Activated CD8-positive, alpha-beta T cell treated with anti-CD3 and anti-CD28 coated beads for 36 hours (primary cell): ENCODE measurements around the gene OBP2B. TPM values are rescaled to one million over a fixed set of nuclear protein-coding genes. Genes with fewer than 3 reads are reported as not detected.
A peak's percentile ranks its signal among the peaks of the same experiment; 100 is the strongest.

ENCODE experiments used
- ATAC-seq: fragments of 200-7000 bp; cut with Tn5 transposase; one replicate; pipeline ENCODE4 v1.10.0; 2021; ENCODE audit warnings: mild to moderate bottlenecking, moderate library complexity
- CTCF ChIA-PET: fragments of 350-600 bp; sonication (Branson Sonifier 250); formaldehyde crosslinking; loops from one replicate; lab custom pipeline; 2021; ENCODE audit warnings: antibody characterized with exemption; lab: Charles Lee
- POLR2A ChIA-PET: fragments of 350-600 bp; sonication (Branson Sonifier 250); formaldehyde crosslinking; loops from one replicate; lab custom pipeline; 2021; ENCODE audit warnings: antibody characterized with exemption; lab: Charles Lee
- DNase-seq: peaks from one replicate; pipeline ENCODE4 v3.0.0-alpha.2; 2020
- H3K27ac Mint-ChIP-seq: one replicate; pipeline ENCODE4 v1.8.0; 2021; ENCODE audit warnings: mild to moderate bottlenecking, mixed read lengths
- H3K27me3 Mint-ChIP-seq: one replicate; pipeline ENCODE4 v1.8.0; 2021; ENCODE audit warnings: mixed read lengths
- H3K36me3 Mint-ChIP-seq: one replicate; pipeline ENCODE4 v1.8.0; 2021; ENCODE audit warnings: low read depth, mixed read lengths
- H3K4me1 Mint-ChIP-seq: one replicate; pipeline ENCODE4 v1.8.0; 2021; ENCODE audit warnings: low read depth, mixed read lengths
- H3K4me3 Mint-ChIP-seq: one replicate; pipeline ENCODE4 v1.8.0; 2021; ENCODE audit warnings: mild to moderate bottlenecking, moderate library complexity, mixed read lengths
- H3K9me3 Mint-ChIP-seq: one replicate; pipeline ENCODE4 v1.8.0; 2021; ENCODE audit warnings: mixed read lengths
- intact Hi-C: fragments of 100-400 bp; cut with micrococcal nuclease; formaldehyde crosslinking; loops from one replicate; pipeline ENCODE4 v1.10.0; 2022
- total RNA-seq, 2 experiments: library from RNA; stranded (reverse); gene quantifications; one replicate each; pipeline ENCODE4 v1.2.3, GENCODE V29; 2021
- TF ChIP-seq, protein P1 (sequence below): fragments of 200-600 bp; IDR thresholded peaks from one replicate; pipeline ENCODE4 v1.8.0; 2022; ENCODE audit warnings: antibody characterized with exemption, mild to moderate bottlenecking

Gene OBP2B
- total RNA-seq, 2 experiments from 2014 or later, result not detected

DNA sequence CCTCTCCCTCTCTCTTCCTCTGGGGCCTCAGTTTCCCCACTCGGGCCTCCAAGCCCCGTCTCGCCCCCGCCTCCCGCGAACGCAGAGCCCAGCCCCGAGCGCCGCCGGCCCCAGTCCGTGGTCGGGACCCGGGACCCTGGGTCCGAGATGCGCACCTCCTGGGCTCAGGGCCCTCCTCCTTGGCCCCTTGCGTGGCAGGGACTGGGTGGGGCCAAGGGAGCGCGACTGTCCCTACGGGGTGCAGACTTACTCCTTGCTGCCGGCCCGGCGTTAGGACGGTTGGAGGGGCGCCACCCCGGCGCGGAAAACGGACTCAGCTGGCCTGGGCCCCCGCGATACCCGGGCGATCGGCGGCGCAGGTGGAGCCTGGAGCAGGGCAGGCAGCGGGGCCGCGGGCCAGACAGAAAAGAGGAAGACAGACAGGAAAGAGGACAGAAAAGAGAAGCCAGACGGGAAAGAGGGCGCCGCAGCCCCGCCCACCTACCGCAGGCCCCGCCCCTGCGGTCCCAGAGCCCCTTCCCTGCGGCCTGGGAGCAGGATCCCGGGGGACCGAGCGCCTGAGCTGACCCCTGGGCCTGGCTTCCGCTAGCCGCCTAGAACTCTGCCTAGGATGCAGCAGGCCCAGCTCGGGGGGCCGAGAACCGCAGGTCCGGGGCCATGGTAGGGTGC lies 45.4 kb downstream of the OBP2B start, which contains the start of gene GBGT1:
GBGT1 (minus strand) TSS at position 411 of the 669 bp plus-strand sequence. CDS start 1,502 bp downstream, outside the sequence.
- no peaks in the 10 kb centered on the region for H3K4me1 Mint-ChIP-seq
- peaks cover 3% of the 10 kb centered on the region for H3K27me3 Mint-ChIP-seq
- H3K9me3 Mint-ChIP-seq, result no peaks in the 10 kb centered on the region
- no peak within 1 kb of the TSS for H3K27ac Mint-ChIP-seq
- CTCF ChIA-PET, result interaction anchor here (1.4 kb wide), 1 partner anchor 18 kb away, joined by 5 read pairs; no protein-coding TSS in a partner anchor
- DNase-seq (peak; percentile 25), ATAC-seq (peak; percentile 56)
- intact Hi-C loops, result no loop called here
- POLR2A ChIA-PET, result interaction anchor here (0.6 kb wide), 1 partner anchor 120 kb away, joined by 3 read pairs; no protein-coding TSS in a partner anchor
- no peaks in the 10 kb centered on the region for H3K36me3 Mint-ChIP-seq
- H3K4me3 Mint-ChIP-seq, result peak within 1 kb of the TSS; percentile 67
- TF ChIP-seq, protein P1, sequence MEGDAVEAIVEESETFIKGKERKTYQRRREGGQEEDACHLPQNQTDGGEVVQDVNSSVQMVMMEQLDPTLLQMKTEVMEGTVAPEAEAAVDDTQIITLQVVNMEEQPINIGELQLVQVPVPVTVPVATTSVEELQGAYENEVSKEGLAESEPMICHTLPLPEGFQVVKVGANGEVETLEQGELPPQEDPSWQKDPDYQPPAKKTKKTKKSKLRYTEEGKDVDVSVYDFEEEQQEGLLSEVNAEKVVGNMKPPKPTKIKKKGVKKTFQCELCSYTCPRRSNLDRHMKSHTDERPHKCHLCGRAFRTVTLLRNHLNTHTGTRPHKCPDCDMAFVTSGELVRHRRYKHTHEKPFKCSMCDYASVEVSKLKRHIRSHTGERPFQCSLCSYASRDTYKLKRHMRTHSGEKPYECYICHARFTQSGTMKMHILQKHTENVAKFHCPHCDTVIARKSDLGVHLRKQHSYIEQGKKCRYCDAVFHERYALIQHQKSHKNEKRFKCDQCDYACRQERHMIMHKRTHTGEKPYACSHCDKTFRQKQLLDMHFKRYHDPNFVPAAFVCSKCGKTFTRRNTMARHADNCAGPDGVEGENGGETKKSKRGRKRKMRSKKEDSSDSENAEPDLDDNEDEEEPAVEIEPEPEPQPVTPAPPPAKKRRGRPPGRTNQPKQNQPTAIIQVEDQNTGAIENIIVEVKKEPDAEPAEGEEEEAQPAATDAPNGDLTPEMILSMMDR, result no peak

DNA sequence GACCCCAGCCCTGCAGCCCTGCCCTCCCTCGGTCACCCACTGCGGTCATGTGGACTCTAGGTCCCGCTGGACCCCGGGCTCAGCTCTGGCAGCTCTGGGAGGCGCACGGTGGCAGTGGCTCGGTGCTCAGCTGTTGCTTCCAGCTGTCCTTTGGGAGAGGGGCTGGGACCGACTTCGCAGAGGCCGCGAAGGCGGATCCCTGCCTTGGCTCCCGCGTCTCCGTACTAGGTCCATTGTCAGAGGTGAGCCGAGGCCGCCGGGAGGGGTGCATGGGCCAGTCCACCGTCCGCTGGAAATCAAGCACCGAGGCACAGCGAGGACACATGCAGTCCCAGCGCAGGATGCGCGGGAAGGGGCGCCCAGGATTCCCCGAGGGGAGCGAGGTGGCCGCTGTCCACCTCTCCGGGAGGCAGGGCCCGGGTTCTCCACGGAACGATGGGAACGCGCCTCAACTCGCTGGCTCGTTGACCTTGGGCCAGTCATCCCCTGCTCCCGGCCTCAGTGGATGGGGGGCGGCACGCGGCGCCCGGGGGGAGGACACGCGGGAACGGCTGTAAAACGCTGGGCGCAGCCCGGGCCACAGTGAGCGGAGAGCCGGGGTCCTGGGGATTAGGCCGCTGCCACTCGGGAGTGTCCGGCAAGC lies 46.1 kb downstream of the OBP2B start:
- no peaks in the 10 kb centered on the region for H3K9me3 Mint-ChIP-seq
- TF ChIP-seq, protein P1, result no peak
- CTCF ChIA-PET, result interaction anchor here (1.4 kb wide), 1 partner anchor 18 kb away, joined by 5 read pairs; no protein-coding TSS in a partner anchor

DNA sequence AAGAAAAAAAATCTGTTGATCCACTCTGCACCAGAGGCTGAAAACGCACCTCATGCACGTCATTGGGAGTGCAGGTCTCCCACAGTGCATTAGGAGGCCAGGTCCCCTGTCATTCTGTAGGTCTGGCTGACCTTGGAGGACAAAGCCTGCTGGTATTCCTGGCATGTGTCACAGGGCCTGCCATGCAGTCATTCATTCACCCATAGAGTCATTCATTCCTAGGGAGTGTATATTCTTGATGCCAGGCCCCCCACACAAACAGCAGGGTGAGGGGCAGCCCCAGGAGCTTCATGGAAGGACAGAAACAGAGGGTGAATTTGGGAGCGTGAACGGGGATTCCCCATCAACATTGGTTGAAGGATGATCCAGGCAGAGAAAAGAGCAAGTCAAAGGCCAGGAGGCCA lies 47.5 kb downstream of the OBP2B start:
- Mint-ChIP-seq H3K9me3 (no peaks in the 10 kb centered on the region), H3K36me3 (no peaks in the 10 kb centered on the region), H3K4me1 (no peaks in the 10 kb centered on the region), H3K27me3 (peaks cover 3% of the 10 kb centered on the region), H3K27ac (no peak overlapping the region), H3K4me3 (no peak overlapping the region)
- TF ChIP-seq, protein P1, result no peak
- ATAC-seq (no peak), DNase-seq (no peak)
- ChIA-PET POLR2A (no interaction called here), CTCF (no interaction called here)
- intact Hi-C loops, result no loop called here

More for the DNA sequence above, 46.1 kb downstream of the OBP2B start:
- H3K4me3 Mint-ChIP-seq, result peak overlapping the region; percentile 37
- H3K27ac Mint-ChIP-seq, result no peak overlapping the region
- DNase-seq, result no peak
- no peak for ATAC-seq
- no peaks in the 10 kb centered on the region for H3K4me1 Mint-ChIP-seq
- intact Hi-C loops, result no loop called here
- H3K36me3 Mint-ChIP-seq, result no peaks in the 10 kb centered on the region
- POLR2A ChIA-PET, result no interaction called here
- peaks cover 3% of the 10 kb centered on the region for H3K27me3 Mint-ChIP-seq

DNA sequence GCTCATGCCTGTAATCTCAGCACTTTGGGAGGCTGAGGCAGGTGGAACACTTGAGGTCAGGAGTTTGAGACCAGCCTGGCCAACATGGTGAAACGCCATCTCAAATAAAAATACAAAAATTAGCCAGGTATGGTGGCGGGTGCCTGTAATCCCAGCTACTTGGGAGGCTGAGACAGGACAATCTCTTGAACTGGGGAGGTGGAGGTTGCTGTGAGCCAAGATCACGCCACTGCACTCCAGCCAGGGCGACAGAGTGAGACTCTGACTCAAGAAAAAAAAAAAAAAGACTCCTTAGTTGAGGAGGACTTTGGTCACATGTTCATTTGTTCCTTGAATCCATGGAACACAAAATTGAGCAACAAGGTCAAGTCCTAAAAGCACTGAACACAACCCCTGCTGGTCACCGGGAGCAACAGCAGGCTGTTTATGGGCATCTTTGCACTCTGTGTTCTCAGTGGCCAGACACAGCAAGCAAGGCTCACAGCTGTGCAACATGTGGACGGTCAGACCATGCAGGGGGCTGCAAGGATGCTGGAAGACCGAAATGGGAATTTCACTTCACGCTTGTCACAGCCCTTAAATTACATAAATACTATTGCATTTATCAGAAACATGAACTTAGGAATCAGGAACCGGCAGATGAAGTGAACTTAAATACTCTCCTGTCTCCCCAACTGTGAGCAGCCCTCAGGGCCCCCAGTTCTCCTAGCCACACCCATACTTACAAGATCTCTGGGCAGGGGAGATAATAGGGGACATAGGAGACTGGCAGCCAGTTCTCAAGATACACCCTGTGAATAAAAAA lies 48.1 kb downstream of the OBP2B start:
- H3K4me1 Mint-ChIP-seq, result no peaks in the 10 kb centered on the region
- H3K9me3 Mint-ChIP-seq, result no peaks in the 10 kb centered on the region
- H3K27ac Mint-ChIP-seq, result no peak overlapping the region
- H3K27me3 Mint-ChIP-seq, result peaks cover 3% of the 10 kb centered on the region
- intact Hi-C loops, result no loop called here
- ChIA-PET POLR2A (no interaction called here), CTCF (interaction anchor here (0.6 to 1.4 kb wide), 5 partner anchors 11 to 78 kb away, joined by 3 to 7 read pairs (median 3); no protein-coding TSS in a partner anchor)
- DNase-seq, result peak; percentile 64
- ATAC-seq, result peak; percentile 84
- H3K4me3 Mint-ChIP-seq, result no peak overlapping the region
- TF ChIP-seq, protein P1, result peak; percentile 84
- H3K36me3 Mint-ChIP-seq, result no peaks in the 10 kb centered on the region
